NCI-H1105 (cell line): ENCODE data around the gene ATP5MC2.
A peak's percentile ranks its signal among the peaks of the same experiment; 100 is the strongest.
"Not testable (repeated sequence)": the region's sequence is repeated elsewhere in the genome, so short reads cannot be mapped to it uniquely, and the experiment has no call there.

Experiments used
- DNase-seq: peaks from one replicate; lab custom pipeline; 2025; lab: John Stamatoyannopoulos, UW

Gene ATP5MC2

DNA sequence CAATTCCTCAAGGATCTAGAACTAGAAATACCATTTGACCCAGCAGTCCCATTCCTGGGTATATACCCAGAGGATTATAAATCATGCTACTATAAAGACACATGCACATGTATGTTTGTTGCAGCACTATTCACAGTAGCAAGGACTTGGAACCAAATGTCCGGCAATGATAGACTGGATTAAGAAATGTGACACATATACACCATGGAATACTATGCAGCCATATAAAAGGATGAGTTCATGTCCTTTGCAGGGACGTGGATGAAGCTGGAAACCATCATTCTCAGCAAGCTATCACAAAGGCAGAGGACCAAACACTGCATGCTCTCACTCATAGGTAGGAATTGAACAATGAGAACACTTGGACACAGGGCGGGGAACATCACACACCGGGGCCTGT is 29.6 kb downstream of the ATP5MC2 start:
- not testable (repeated sequence) for DNase-seq

DNA sequence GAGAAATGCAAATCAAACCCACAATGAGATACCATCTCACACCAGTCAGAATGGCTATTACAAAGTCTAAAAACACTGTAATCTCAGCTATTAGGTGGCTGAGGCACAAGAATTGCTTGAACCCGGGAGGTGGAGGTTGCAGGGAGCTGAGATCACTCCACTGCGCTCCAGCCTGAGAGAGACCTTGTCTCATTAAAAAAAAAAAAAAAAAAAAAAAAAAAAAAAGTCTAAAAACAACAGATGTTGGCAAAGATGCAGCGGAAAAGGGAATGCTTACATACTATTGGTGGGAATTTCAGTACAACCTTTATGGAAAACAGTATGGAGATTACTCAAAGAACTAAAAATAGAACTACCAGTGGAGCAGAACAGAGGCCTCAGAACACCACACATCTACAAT is 30.7 kb downstream of the ATP5MC2 start:
- no peak for DNase-seq

DNA sequence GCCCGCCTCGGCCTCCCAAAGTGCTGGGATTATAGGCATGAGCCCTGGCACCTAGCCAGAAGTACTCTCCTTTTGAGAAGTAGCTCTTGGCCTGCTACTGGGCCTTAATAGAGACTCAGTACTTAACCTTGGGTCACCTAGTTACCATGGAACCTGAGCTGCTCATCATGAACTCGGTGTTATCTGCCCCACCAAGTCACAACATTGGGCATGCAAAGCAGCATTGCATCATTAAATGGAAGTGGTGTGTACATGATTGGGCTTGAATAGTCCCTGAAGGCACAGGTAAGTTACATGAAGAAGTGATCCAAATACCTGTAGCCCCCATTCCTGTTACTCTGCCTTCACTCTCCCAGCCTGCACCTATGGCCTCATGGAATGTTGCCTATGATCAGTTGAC is 31.8 kb downstream of the ATP5MC2 start:
- no peak for DNase-seq

DNA sequence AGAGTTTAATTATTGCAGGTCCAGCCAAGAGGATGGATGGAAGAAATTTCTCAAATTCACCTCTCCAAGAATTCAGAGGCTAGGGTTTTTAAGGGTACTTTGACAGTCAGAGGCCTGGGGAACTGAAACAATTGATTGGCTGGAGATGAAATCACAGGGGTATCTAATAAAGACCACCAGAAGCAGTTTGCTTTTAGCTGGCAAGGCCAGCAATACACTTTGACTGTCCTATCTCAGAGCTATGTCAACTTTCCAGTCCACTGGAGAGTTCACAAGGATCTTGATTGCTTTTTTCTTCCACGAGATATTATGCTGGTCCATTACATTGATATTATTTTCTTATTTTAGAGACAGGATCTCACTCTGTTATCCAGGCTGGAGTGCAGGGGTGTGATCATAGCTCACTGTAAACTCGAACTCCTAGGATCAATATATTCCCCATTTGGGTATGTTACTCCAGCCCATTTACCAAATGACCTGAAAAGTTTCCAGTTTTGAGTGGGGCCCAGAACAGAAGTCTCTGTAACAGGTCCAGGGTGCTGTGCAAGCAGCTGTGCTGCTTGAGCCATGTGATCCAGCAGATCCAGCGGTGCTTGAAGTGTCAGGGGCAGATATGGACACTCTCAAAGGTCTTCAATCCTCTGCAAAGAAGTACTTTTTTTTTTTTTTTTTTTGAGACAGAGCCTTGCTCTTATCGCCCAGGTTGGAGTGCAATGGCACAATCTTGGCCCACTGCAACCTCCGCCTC is 32.5 kb downstream of the ATP5MC2 start:
- no peak for DNase-seq

DNA sequence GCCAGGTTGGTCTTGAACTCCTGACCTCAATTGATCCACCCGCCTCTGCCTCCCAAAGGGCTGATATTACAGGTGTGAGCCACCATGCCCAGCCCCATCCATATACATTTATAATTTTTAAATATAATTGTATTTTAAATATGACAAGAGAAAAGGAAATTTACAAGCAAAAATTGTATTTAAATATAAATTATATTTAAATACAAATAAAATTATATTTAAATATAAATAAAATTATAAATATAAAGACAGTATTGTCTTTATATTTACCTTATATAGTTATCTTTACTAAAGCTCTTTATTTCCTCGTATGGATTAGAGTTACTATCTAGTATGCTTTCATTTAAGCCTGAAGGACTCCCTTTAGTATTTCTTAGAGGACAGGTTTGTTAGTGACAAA is 37.8 kb downstream of the ATP5MC2 start:
- DNase-seq = no peak

DNA sequence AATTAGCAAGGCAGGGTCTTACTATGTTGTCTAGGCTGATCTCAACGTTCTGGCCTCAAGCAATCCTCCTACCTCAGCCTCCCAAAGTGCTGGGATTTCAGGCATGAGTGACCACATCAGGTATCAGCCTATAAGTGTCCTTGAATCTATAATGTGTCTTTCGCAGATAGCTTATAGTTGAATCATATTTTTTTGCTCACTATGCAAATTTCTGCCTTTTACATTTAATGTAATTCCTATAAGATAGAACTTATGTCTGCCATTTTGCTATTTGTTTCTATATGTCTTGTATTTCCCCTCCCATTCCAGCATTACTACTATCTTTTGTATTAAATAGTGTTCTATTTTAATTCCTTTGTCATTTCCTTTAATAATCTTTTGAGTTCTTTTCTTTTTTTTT is 39.2 kb downstream of the ATP5MC2 start:
- DNase-seq = no peak

DNA sequence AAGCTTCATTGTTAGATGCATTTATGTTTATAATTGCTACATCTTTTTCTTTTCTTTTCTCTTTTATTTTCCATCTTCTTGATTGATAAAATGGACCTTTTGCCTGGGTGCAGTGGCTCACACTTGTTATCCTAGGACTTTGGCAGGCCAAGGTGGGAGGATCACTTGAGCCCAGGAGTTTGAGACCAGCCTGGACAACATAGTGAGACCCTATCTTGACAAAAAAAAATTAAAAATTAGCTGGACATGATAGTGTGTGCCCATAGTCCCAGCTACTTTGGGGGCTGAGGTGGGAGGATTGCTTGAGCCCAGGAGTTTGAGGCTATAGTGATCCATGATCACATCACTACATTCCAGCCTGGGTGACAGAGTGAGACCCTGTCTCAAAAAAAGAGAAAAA is 40.2 kb downstream of the ATP5MC2 start:
- not testable (repeated sequence) for DNase-seq

DNA sequence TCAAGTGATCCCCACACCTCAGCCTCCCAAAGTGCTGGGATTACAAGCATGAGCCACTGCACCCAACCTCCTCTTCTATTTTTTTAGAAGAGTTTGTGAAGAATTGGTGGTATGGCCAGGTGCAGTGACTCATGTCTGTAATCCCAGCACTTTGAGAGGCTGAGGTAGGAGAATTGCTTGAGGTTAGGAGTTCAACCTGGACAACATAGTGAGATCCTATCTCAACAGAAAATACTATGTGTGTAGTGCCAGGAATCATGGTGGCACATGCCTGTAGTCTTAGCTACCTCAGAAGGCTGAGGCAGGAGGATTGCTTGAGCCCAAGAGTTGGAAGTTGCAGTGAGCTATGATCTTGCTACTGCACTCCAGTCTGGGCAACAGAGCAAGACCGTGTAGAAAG is 44.2 kb downstream of the ATP5MC2 start:
- no peak for DNase-seq

DNA sequence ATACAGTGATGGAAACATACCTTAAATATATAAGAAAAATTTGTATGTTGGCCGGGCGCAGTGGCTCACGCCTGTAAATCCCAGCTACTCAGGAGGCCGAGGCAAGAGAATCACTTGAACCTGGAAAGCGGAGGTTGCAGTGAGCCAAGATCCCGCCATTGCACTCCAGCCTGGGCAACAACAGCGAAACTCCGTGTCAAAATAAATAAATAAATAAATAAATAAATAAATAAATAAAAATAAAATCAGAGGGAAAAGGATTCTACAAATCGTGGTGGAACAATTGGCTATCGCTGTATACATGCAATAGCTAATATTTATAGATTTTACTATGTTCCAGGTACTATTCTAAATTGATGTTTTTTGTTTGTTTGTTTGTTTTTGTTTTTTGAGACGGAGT is 48.0 kb downstream of the ATP5MC2 start:
- no peak for DNase-seq

DNA sequence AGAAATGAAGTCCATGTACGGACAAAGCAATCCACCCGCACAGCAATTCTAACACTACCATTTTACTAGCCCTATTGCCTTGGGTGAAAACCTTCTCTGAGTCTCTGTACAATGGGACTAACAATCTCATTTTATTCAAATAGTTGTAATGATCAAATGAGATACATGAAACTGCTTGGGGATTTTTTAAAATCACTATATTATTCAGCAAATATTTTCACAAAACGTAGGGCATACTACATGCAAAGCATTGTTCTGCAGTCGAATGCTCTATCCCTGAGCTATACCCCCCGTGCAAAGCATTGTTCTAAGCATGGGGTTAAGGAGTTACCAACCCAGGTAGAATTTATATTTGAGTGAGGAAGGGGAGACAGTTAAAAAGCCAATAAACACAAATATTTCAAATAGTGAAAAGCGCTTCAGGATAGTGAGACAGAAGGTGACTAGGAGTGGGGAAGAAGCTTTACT is 49.1 kb downstream of the ATP5MC2 start:
- no peak for DNase-seq

DNA sequence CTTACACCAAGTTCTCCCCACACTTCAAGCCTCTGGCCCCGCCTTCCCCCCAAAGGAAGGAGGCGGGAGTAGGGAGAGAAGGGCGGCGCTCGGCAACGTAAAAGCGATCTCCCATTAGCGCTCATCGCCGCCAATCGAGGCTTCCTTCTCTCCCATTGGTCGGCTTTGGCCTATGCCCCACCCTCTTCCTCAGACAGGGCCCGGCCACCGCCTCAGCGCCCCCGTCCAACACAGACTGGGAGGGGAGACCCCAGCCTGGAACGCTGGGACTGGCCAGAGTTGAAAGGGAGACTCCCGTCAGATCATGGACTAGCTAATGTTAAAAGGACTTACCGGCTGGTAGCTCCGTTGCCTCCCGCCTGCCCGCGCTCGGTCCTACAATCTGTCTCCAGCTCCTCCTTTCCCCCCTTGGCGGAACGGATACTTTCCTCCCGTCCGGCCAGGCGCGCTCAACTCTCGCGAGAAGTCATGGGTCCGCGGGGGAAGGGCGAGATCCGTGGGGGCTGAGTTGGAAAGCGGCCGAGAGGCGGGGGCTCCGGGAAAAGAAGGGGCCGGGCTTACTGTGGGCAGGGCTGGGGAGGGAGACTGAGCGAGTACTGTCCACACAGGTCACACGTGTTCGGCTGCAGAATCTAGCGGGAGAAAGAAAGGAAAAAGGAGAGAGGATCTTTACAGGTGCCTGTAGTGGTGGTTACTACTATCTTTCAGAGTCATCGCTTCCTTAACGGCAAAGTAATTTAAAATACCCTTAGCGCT is 49.8 kb downstream of the ATP5MC2 start, which contains the start of gene ATF7:
Gene ATF7 (minus strand): TSS at position 437 of the 756 bp plus-strand sequence. CDS start 25,382 bp downstream, outside the sequence.
- DNase-seq = peak; percentile 80

DNA sequence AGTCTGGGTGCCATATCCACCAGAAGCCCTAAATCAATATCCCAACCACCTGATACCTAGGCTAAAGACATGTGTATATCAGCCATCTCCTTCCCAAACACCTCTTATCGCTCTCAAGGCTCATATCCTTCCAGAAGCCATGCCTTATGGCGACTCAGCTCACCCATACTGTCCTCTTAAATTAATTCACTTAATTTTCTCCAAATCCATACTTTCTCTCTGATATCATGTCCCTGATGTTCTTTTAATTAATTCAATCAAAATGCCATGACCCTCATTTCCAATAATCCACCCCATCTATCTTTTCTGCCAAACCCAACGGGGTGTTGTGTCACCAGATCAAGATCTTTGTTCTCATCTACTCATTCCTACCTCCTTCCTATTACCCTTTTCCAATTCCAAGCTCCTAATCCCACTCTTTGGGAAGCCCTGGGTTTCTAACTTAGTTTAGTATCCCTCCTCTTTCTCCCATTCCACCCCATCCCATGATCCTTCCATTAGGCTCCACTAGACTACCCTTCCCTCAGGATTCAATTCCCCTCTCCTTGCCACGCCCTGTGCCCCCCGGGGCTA is 50.4 kb downstream of the ATP5MC2 start:
- no peak for DNase-seq

DNA sequence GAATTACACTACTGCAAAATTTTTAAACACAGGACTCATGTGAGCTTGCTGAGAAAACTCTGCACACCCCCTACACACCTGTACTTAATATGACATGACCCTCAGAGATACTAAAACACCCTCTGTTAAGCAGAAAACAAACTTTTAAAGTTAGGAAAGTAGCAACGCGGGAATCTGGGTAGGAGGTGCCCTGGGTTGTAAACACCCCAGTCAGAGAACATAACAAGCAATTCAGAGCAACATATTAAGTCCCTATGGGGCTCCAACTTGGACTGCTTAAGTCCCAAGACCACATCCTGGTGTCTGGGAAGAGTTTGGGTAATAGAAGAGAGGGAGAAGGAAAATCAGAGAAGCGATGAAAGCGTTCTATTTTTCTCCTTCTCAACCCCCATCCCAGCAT is 50.9 kb downstream of the ATP5MC2 start:
- no peak for DNase-seq

DNA sequence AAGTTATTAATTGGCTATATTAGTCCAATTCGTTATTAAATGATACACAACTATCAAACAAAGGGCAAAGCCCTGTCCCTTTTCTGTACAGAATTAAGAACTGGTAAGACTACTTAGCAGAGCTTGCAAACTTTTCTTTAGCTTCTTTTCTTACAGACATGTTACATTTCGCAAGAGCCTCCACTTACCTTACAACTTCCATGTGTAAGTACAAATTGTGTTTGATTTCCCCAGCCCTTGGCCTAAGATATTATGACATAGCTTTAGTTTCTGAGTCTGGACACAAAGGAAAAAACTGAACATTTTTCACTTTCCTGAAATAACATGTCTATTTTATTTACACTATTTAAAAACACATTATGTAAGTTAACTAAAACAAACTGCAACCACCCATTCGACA is 51.4 kb downstream of the ATP5MC2 start:
- no peak for DNase-seq

DNA sequence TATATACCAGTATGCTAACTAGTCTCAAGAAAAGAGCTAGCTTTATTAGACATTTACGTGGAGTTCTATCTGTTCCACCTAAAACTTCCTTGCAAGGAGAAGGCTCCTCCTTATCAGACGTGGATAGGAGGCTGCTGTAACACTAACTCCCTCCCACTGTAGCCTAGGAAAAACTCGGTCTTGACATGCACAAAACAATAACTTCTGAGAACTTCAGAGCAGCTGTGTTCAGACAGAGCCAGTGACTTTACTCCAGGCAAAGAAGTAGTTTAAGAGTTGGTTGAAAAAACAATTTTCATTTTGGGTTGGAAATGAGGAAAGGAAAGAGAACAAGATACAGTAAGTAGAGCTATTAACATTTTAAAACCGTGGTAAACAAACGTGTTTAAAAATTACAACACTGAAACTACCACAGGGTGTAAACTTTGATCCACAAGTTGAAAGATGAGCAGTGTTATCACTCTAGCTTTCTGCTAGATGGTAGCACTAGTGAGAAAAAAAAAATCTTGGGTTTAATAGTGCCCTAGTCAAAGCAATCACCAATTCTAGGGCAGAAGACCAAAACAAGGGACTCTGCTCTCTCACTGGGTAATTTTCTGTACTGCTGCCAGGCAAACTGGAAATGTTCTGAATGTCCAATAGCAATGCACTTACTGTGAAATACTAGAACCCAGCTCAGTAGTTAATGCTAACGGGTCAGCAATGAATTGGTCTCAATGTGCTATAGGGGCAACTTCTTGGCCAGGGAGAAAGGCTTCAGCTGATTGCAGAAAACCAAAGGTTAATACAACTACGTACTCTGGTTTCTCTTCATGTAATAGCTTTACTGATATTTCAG is 52.1 kb downstream of the ATP5MC2 start:
- DNase-seq = no peak

DNA sequence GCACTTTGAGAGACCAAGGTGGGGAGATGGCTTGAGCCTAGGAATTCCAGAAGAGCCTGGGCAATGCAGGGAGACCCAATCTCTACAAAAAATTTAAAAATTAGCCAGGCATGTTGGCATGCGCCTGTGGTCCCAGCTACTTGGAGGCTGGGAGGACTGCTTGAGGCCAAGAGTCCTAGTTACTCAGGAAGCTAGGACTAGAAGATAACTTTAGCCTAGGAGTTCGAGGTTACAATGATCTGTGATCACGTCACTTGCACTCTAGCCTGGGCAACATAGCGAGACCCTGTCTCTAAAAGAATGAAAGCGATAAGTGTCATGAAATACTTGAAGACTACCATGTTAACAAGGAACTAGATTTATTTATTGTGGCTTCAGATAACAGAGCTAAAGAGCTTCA is 53.2 kb downstream of the ATP5MC2 start:
- DNase-seq = no peak

DNA sequence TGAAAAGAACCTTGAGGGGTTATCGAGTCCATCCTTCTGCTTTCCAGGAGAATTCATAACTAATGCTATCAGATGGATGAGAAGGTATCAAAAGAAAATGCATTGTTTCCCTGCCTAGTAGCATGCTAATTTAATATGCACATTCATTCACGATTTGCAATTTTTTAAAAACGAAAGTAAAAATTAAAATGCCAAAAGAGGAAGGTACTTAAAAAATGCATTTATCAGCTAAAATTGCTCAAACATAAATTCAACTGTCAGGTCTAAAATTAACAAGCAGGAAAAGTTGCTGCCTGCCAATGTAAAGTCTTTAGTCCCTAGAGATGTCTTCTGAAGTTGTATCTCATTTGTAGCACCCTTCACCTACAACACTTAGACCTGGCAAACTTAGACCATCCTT is 57.6 kb downstream of the ATP5MC2 start:
- DNase-seq = no peak

DNA sequence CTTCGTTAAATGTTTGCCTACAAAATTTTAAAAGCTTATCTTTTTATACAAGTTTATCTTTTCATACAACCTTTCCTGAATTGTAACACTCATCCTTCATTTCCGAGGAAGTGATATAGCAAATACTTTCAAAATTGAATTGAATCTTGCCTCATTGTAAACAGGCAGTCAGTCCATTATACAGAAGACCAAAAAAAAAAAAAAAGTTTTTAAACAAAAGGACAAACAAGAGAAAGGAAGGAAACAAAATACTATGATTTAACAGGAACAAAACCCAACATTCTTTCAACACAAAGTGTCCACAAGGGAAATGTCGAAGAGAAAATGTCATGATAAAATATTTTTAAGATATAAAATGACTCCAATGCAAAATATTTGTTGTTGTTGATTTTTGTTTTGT is 58.2 kb downstream of the ATP5MC2 start:
- no peak for DNase-seq

DNA sequence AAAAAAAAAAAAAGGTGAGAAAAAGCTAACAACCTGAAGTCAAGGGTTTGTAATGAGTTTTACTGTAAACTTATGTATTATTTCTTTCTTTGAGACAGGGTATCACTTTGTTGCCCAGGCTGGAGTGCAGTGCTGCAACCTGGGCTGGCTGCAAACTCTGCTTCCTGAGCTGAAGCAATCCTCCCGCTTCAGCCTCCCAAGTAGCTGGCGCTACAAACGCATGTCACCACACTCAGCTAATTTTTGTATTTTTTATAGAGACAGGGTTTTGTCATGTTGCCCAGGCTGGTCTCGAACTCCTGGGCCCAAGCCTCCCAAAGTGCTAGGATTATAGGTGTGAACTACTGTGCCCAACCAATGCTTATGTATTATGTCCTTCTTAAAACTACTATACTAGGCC is 58.9 kb downstream of the ATP5MC2 start:
- no peak for DNase-seq
